GM06990 (cell line): Measurements from ENCODE around the gene ATOSB.

Source experiments
- DNase-seq: peaks from one replicate; pipeline ENCODE4 v3.0.0-alpha.2; 2011; ENCODE audit not compliant: insufficient read length; ENCODE audit errors: extremely low read depth
- H3K27me3 ChIP-seq: replicated peaks from 2 replicates; pipeline ENCODE4 v1.6.0; 2011; ENCODE audit warnings: low read length; ENCODE audit not compliant: control insufficient read depth, insufficient read depth
- H3K36me3 ChIP-seq: 2 replicates; pipeline ENCODE4 v1.5.1; 2011; ENCODE audit warnings: low read length; ENCODE audit not compliant: control insufficient read depth, insufficient read depth
- H3K4me3 ChIP-seq: replicated peaks from 2 replicates; pipeline ENCODE4 v1.5.1; 2011; ENCODE audit warnings: low read depth, mild to moderate bottlenecking, control low read depth, low read length
- CTCF ChIP-seq: IDR thresholded peaks from 2 replicates; pipeline ENCODE4 v1.5.1; 2011; ENCODE audit warnings: low read length, control low read depth, mild to moderate bottlenecking, inconsistent platforms; ENCODE audit not compliant: insufficient read depth, poor library complexity, severe bottlenecking

Gene ATOSB

GRCh38 chr9:35140093-35140492 is 24.4 kb upstream of the ATOSB start:
- Histone ChIP-seq H3K4me3 (no peak overlapping the region), H3K36me3 (no peaks in the 10 kb centered on the region), H3K27me3 (no peaks in the 10 kb centered on the region)
- DNase-seq = no peak
- no peak for TF ChIP-seq CTCF

GRCh38 chr9:35136866-35137265 is 21.2 kb upstream of the ATOSB start:
- DNase-seq = no peak
- Histone ChIP-seq H3K27me3 (no peaks in the 10 kb centered on the region), H3K36me3 (no peaks in the 10 kb centered on the region), H3K4me3 (no peak overlapping the region)
- TF ChIP-seq CTCF = no peak

GRCh38 chr9:35135988-35136387 is 20.3 kb upstream of the ATOSB start:
- no peaks in the 10 kb centered on the region for H3K36me3 ChIP-seq
- no peak overlapping the region for H3K4me3 ChIP-seq
- no peak for DNase-seq
- no peaks in the 10 kb centered on the region for H3K27me3 ChIP-seq
- TF ChIP-seq CTCF = no peak

GRCh38 chr9:35134920-35135319 is 19.3 kb upstream of the ATOSB start:
- no peaks in the 10 kb centered on the region for H3K36me3 ChIP-seq
- no peak for TF ChIP-seq CTCF
- H3K27me3 ChIP-seq = no peaks in the 10 kb centered on the region
- no peak for DNase-seq
- H3K4me3 ChIP-seq = no peak overlapping the region

GRCh38 chr9:35116898-35117551 is 1.4 kb upstream of the ATOSB start:
- peak; percentile 67 for DNase-seq
- Histone ChIP-seq H3K36me3 (no peaks in the 10 kb centered on the region), H3K4me3 (peak overlapping the region; percentile 9; the same call in 1 of the 2 replicates), H3K27me3 (no peaks in the 10 kb centered on the region)
- TF ChIP-seq CTCF = peak; percentile 96

- no peak for DNase-seq
- H3K27me3 ChIP-seq = no peaks in the 10 kb centered on the region
- peak overlapping the region; percentile 84 for H3K4me3 ChIP-seq
- no peaks in the 10 kb centered on the region for H3K36me3 ChIP-seq
- TF ChIP-seq CTCF = no peak
Observed at GRCh38 chr9:35116539-35116897, 856 bp upstream of the ATOSB start.
